Activated CD4-positive, alpha-beta T cell treated with anti-CD3 and anti-CD28 coated beads, Interleukin-2, amount 50 U/mL, for 16 hours (primary cell): Measurements from ENCODE around the gene CDX1.
A peak's percentile ranks its signal among the peaks of the same experiment; 100 is the strongest.

ENCODE experiments used
- DNase-seq: peaks from one replicate; pipeline ENCODE4 v3.0.0-alpha.2; 2020

The CDX1 gene

GRCh38 chr5:150166650-150167511 lies at the start of gene CDX1:
Gene CDX1, plus strand, starts transcription at chr5:150166778. Its CDS starts 99 bp downstream, at chr5:150166877.
- DNase-seq = no peak

GRCh38 chr5:150117945-150118560 lies 48.5 kb upstream of the CDX1 start:
- no peak for DNase-seq

- no peak for DNase-seq
These were observed 47.9 kb upstream of the CDX1 start for GRCh38 chr5:150118561-150119229.

GRCh38 chr5:150119421-150120061 lies 47.0 kb upstream of the CDX1 start:
- DNase-seq = peak; percentile 30

GRCh38 chr5:150120062-150120441 lies 46.5 kb upstream of the CDX1 start:
- DNase-seq = no peak

GRCh38 chr5:150120617-150121447 lies 45.7 kb upstream of the CDX1 start:
- DNase-seq = no peak

GRCh38 chr5:150121448-150122157 lies 45.0 kb upstream of the CDX1 start:
- no peak for DNase-seq

- peak; percentile 48 for DNase-seq
These were observed 44.4 kb upstream of the CDX1 start for GRCh38 chr5:150122158-150122510.

- DNase-seq = no peak
These were observed 43.8 kb upstream of the CDX1 start for GRCh38 chr5:150122536-150123481.

- no peak for DNase-seq
These were observed 43.0 kb upstream of the CDX1 start for GRCh38 chr5:150123542-150123941.

- no peak for DNase-seq
These were observed 42.4 kb upstream of the CDX1 start for GRCh38 chr5:150124111-150124557.

GRCh38 chr5:150124596-150124995 lies 42.0 kb upstream of the CDX1 start:
- no peak for DNase-seq

- no peak for DNase-seq
These were observed 41.2 kb upstream of the CDX1 start for GRCh38 chr5:150125334-150125733.

- no peak for DNase-seq
These were observed 40.2 kb upstream of the CDX1 start for GRCh38 chr5:150126199-150126920.

GRCh38 chr5:150126921-150127265 lies 39.7 kb upstream of the CDX1 start:
- DNase-seq = no peak

GRCh38 chr5:150129454-150129812 lies 37.1 kb upstream of the CDX1 start:
- DNase-seq = no peak

- peak; percentile 62 for DNase-seq
These were observed 36.6 kb upstream of the CDX1 start for GRCh38 chr5:150129813-150130492.

GRCh38 chr5:150130493-150130922 lies 36.1 kb upstream of the CDX1 start:
- no peak for DNase-seq

- DNase-seq = no peak
These were observed 35.1 kb upstream of the CDX1 start for GRCh38 chr5:150131461-150131860.
